HPDE6-E6E7 (cell line): ENCODE measurements around the gene TRIM22.
"Not testable (repeated sequence)": the region's sequence is repeated elsewhere in the genome, so short reads cannot be mapped to it uniquely, and the experiment has no call there.

Source experiments
- DNase-seq: peaks from one replicate; pipeline ENCODE4 v3.0.0; 2011; ENCODE audit warnings: missing footprints; ENCODE audit errors: extremely low spot score

The TRIM22 gene, protein sequence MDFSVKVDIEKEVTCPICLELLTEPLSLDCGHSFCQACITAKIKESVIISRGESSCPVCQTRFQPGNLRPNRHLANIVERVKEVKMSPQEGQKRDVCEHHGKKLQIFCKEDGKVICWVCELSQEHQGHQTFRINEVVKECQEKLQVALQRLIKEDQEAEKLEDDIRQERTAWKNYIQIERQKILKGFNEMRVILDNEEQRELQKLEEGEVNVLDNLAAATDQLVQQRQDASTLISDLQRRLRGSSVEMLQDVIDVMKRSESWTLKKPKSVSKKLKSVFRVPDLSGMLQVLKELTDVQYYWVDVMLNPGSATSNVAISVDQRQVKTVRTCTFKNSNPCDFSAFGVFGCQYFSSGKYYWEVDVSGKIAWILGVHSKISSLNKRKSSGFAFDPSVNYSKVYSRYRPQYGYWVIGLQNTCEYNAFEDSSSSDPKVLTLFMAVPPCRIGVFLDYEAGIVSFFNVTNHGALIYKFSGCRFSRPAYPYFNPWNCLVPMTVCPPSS

DNA sequence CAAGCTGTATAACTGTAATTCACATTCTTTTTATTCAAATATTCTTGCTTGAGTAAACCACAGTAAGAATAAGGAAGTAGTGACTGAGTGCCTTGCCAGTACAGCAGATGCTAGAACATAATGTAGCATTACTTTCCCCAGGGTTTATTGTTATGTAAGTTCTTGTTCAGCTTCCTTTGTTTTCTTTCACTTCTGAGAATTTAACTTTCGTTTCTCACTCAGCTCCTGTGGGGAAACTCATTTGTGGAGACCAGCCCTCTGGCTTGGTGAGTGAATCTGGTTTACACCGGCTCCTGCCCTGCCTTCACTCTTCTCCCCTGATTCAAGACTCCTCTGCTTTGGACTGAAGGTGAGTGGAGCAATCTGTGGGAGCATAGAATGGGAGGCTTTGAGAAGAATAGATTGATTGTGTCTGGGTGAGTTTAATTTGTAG lies at the start of gene TRIM22:
TSS of gene TRIM22 (plus strand) at position 240 of the 433 bp plus-strand sequence. CDS start 6,443 bp downstream, outside the sequence.
- peak; percentile 34 for DNase-seq

DNA sequence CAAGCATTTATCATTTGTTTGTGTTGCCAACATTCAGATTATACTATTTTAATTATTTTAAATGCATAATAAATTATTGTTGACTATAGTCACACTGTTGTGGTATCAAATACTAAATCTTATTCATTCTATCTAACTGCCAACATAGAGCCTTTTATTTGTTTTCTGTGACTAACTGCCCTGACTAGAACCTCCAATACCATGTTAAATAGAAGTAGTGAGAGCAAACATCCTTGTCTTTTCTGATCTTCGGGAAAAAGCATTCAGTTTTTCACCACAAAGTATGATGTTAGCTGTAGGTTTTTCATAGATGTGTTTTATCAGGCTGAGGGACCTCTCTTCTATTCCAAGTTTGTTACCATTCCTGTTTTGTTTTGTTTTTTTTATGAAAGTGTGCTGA lies 49.6 kb upstream of the TRIM22 start:
- no peak for DNase-seq

DNA sequence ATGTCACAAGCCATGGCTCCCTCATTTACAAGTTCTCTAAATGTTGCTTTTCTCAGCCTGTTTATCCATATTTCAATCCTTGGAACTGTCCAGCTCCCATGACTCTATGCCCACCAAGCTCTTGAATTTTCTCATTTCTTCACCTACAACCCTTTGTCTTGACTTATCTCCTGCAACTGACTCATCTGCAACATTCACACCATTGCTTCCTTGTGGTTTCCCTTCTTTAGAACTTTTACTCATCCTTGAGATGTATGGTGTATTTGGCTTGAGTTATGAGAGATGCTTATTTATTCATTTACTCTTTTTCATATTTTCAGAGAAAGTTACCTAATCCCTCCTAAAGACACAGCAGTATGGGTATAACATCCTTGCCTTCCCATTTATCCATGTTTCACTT lies 46.0 kb upstream of the TRIM22 start:
- no peak for DNase-seq

DNA sequence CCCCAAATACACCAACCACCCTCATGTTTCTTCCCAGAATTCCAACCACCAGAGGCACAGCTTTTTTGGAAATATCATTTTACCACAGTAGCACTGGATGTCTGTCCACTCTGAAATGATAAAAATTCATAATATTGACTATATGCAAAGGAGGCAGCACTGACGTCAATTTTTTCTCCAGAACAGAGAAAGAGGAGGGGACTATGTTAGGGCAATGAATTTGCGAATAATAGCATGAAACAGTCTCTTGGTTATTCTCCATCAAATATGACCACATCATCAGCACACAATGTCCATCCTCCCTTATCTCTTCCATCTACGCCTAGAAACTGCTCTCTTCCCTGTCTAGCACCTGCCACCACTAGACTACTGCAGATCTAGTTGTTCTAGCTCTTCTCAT lies 43.5 kb upstream of the TRIM22 start:
- DNase-seq = no peak

DNA sequence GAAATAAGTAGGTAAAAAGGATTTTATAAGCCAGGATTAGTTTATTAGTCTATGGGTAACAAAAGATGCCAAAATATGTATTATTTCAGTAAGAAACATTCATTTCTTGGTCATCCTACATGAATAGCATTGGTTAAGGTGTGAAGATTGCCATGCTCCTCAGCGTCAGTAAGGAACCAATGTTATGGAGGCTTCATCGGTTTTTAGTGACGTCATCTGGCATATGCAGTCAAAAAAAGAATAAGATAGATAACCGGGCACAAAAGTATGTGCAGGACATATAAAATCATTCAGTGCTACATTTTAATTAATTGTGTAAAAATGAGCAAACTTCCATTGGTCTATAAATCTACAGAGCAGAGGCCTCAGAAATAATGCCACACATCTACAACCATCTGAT lies 34.1 kb upstream of the TRIM22 start:
- DNase-seq = no peak

DNA sequence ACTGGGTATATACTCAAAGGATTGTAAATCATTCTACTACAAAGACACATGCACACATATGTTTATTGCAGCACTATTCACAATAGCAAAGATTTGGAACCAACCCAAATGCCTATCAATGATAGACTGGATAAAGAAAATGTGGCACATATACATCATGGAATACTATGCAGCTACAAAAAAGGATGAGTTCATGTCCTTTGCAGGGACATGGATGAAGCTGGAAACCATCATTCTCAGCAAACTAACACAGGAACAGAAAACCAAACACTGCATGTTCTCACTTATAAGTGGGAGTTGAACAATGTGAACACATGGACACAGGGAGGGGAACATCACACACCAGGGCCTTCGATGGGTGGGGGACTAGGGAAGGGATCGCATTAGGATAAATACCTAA lies 32.6 kb upstream of the TRIM22 start:
- DNase-seq = not testable (repeated sequence)

DNA sequence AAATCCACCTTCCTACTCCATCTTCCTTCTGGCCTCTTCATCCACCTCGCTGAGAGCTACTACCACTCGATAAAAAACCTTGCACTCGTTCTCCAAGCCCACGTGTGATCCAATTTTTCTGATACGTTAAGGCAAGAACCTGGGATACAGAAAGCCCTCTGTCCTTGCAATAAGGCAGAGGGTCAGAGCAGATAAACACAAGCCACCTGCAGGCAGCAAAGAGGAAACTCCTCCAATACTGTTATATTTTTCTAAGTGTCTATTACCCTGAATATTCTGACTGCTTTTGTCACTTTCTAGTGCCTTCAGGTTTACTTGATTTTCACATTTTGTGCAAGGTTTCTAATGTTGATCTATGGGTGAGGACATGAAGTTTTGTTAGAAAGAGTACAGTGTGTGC lies 31.3 kb upstream of the TRIM22 start:
- DNase-seq = no peak

DNA sequence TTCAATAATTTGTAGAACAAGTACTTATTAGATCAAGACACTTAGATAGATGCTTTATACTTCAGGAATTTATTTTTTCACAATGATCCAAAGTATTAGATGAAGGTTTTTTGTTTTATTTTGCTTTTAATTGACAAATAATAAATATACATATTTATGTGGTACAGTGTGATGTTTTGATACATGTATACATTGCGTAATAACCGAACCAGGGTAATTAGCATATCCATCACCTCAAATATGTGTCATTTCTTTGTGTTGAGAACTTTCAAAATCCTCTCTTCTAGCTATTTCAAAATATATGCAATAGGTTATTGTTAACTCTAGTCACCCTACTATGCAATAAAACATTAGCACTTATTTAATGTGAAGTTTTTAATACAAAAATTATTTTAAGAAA lies 26.1 kb upstream of the TRIM22 start:
- no peak for DNase-seq

DNA sequence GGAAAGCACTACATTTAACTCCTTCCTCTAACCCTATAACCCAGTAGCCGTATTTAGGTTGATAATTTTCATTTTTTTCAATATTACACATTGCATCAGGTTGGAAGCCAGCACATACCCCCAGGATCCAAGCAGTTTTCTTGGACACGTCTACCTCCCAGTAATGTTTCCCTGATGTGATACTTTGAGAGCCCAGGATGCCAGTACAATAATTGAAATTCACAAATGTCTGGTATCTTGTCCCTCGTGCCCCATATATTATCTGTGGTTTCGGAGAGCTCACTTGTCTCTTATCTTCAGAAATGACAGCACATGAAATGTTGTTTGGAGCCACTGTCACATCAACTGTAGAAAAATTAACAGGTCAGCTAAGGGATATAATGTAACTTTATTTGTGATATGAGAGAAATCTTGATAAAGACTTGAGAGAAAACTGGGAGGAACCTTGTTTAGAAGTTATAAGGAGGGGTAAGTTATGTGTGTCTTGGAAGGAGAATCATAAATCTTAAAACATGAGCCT lies 24.5 kb upstream of the TRIM22 start:
- no peak for DNase-seq

DNA sequence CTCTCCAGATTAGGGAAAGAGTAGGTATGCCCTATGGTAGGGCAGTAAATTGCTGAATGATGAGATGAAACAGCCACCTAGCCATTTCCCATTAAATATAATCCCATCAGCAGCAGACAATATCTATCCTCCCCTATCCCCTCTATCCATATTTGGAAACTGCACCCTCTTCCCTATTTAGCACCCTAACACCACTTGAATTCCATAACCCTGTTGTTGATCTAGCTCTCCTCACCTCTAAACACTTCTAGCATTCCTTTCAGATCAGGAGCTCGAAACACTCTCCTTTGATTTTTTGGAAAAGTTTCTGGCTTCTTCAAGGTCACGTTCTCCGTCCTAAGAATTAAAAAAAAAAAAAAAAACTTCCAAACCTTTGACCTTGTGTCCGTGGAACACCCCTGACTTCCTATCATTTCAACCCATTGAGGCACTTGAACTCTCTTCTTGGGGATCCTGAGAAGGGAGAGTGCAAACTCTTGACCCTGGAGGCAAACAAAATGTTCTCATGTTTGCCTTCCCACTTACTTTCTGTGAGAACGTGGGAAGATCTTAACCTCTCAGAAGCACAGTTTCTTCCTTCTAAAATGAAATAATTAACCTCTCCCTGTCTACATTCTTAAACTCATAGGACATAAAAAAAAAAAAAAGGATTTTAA lies 23.7 kb upstream of the TRIM22 start:
- DNase-seq = no peak

DNA sequence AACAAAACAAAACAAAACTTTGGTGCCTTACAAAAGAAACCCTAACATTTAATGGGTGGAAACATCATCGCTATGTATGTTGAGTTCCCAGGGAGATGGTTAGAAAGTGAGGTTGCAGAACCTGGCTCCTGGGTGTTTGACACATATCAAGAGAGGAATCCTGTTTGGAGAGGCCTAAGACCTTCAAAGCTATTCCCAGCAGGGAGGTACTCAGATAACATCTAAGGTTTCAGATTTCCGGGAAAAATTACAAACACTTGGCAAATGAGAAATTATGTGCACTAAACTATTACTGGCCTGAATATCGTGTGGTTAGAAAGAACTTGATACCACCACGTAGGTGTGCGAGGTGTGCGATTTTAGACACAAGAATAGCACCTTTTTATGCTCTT lies 23.2 kb upstream of the TRIM22 start:
- DNase-seq = no peak

DNA sequence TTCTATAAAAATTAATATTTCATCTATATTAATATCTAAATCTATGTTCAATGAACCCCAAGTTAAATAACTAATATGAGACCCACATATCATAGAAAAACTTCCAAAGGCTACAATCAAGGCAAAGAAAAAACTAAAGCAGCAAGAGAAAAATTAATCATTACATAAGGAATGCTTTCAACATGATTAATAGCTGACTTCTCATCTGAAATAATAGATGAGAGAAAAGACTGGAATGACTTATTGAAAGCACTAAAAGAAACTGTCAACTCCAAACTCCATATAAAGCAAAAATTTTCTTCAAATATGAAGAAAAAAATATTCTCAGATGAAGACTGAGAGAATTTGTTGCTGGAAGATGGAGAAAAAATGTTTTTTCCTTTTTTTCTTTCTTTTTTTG lies 17.8 kb upstream of the TRIM22 start:
- DNase-seq = no peak

DNA sequence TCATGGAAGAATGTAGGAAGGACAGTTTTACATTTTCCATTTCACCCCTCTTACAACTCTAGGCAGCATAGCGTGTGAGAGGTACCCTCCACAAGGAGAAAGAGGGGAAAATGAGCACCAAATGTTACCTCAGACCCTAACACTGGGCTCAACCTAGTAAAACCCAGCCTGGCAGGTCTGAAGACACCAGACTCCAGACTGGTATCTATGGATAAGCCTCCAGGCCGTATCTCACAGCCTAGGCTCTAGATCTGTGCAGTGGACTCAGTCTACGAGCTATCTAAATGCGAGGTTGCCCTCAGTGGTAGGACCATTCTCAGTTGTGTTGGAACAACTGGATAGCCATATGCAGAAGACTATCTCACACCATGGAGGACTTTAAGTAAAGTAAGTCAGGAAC lies 15.2 kb upstream of the TRIM22 start:
- no peak for DNase-seq

DNA sequence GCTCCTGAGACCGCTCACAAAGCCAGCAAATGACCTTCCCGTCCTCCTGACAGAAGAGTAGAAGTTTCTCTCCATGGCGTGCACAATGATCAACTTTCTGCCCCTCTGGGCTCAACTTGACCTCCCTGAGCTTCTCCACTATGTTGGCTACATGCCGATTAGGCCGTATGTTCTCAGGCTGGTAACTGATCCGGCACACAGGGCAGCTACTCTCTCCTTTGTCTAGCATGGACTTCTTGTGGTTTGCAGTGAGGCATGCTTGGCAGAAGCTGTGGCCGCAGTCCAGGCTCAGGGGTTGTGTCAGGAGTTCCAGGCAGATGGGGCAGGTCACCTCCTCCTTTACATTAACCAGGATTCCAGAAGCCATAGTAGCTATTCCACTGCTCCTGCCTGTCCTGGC lies 9.8 kb upstream of the TRIM22 start:
- DNase-seq = no peak

DNA sequence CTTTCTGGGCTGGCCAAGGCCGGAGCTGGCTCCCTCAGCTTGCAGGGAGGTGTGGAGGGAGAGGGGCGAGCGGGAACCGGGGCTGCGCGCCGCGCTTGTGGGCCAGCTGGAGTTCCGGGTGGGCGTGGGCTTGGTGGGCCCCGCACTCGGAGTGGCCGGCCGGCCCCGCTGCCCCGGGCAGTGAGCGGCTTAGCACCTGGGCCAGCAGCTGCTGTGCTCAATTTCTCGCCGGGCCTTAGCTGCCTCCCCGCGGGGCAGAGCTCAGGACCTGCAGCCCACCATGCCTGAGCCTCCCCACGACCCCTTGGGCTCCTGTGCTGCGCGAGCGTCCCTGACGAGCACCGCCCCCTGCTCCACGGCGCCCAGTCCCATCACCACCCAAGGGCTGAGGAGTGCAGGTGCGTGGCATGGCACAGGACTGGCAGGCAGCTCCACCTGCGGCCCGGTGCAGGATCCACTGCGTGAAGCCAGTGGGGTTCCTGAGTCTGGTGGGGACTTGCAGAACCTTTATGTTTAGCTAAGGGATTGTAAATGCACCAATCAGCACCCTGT lies 6.6 kb upstream of the TRIM22 start:
- DNase-seq = not testable (repeated sequence)

DNA sequence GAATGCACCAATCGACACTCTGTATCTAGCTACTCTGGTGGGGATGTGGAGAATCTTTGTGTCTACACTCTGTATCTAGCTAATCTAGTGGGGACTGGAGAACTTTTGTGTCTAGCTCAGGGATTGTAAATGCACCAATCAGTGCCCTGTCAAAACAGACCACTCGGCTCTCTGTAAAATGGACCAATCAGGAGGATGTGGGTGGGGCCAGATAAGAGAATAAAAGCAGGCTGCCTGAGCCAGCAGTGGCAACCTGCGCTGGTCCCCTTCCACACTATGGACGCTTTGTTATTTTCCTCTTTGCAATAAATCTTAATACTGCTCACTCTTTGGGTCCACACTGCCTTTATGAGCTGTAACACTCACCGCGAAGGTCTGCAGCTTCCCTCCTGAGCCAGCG lies 6.0 kb upstream of the TRIM22 start:
- not testable (repeated sequence) for DNase-seq

DNA sequence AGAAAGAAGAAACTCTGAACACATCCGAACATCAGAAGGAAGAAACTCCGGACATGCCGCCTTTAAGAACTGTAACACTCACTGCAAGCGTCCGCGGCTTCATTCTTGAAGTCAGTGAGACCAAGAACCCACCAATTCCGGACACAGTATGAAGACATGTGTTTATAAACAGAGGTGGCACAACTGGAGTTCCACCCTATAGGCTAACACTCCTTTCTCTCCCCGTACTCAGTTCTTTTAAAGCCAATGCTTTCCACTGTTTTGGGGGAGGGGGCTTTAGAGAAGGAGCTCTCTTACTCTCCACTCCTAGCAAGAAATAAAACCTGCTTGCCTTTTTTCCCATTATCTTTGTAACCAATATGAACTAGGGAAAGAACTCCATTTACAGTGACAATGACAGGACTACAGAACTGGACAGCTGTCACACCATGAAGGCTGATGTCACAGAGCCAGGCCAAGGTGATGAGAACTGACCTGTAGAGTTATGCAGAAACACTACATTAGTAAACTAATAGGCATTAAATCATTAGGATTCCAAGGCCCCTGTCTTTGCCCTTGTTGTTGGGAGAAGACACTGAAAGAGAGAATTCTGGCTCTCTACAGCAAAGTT lies 5.4 kb upstream of the TRIM22 start:
- no peak for DNase-seq

DNA sequence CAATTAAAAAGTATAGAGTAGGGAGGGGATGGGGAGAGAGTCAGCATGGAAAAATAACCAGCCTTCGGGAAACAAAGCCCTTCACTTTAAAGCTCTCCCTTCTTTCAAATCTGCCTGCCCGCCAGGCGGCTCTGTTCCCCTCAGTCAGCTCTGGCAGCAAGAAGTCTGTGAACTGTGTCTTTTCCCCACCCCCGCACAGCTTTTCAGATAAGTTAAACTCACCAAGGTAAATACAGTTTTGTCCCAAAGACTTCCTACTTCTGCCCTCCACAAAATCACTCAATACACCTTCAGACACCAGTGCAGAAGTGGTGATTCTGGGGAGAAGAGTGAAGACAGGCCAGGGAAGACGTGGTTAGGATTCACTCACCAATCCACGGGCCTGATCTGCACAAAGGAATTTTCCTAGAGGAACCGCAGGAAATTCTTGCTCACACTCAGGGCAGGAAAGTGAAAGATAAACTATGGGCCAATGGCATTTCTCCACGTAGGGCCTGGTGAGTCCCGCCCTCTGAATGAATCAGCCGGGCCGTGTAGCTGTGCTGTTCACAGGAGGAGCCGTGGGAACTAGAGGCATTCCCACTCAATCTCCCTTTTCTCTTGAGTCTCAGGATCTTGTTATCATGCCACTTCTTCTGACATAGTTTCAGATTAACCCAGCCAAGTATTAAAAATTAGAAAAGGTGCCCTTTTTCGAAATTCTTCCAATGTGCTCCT lies 4.8 kb upstream of the TRIM22 start, which contains the start of gene TRIM5:
TSS of gene TRIM5 (minus strand) at position 429 of the 717 bp plus-strand sequence. CDS start 4,897 bp downstream, outside the sequence.
- DNase-seq = peak; percentile 95

DNA sequence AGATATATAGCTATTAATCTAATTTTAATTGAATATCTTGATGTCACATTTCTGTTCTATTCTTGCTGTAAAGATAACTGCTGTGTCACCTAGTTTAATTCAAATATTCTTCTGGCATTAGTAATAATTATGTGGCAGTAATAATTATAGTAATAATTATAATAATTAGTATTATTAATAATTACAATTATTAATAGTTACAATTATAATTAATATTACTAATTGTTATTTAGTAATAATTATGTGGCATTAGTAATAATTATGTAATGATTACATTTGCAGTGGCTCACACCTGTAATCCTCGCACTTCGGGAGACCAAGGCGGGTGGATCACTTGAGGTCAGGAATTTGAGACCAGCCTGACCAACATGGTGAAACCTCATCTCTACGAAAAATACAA lies 3.2 kb upstream of the TRIM22 start:
- DNase-seq = no peak

DNA sequence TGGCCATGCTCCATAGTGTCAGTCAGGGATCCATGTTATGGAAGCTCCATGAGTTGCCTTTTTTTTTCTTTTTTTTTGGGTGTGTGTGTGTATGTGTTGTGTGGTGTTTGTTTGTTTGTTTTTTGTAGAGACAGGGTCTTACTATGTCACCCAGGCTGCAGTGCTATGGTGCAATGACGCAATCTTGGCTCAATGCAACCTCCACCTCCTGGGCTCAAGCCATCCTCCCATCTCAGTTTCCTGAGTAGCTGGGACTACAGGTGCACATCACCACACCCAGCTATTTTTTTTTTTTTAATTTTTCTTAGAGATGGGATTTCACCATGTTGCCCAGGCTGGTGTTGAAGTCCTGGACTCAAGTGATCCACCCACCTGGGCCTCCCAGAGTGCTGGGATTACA lies 1.1 kb upstream of the TRIM22 start:
- DNase-seq = no peak

DNA sequence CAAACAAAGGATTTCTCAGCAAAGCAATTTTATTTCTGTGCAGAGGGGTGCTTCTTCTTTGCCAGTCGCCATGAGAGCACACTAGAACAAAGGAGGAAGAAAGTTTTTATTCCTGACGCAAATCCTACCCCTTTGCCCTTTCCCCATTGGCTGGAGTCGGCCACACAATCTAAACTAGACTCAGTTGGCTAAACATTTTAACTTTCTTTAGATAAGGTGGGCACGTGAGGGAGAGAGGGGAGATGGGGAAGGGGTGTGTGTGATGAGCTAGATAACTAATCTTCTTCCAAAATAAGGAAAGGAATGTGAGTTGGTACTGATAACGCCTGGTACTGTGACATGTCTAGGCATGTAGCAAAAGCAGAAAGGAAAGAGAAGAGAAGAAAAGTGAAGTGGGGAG lies 626 bp downstream of the TRIM22 start:
- no peak for DNase-seq
